SK-N-SH treated with all-trans-retinoic acid at 6 μM for 48 hours (cell line): ENCODE results near the gene PIK3R5.
"Not testable (repeated sequence)": the region's sequence is repeated elsewhere in the genome, so short reads cannot be mapped to it uniquely, and the experiment has no call there.

Experiments
- ATAC-seq: fragments of 200-7000 bp; cut with Tn5 transposase; 3 replicates; pipeline ENCODE4 v1.9.1; 2020; ENCODE audit warnings: mild to moderate bottlenecking, moderate library complexity
- ARNTL ChIP-seq: fragments of 450-650 bp; formaldehyde crosslinking; IDR thresholded peaks from 2 replicates; pipeline ENCODE4 v1.5.0; 2020; ENCODE audit warnings: low read depth, mild to moderate bottlenecking, moderate library complexity, borderline replicate concordance
- BACH2 ChIP-seq: fragments of 250-450 bp; sonication (Bioruptor Pico); IDR thresholded peaks from 2 replicates; pipeline ENCODE4 v1.9.0; 2021; ENCODE audit warnings: mild to moderate bottlenecking, borderline replicate concordance
- CSDC2 ChIP-seq: fragments of 250-450 bp; sonication (Bioruptor Pico); IDR thresholded peaks from 2 replicates; pipeline ENCODE4 v1.5.0; 2020; ENCODE audit warnings: mild to moderate bottlenecking, moderate library complexity
- ESRRG ChIP-seq: fragments of 250-450 bp; sonication (Bioruptor Pico); IDR thresholded peaks from 2 replicates; pipeline ENCODE4 v1.6.1; 2021; ENCODE audit warnings: mild to moderate bottlenecking
- GLIS3 ChIP-seq: fragments of 250-450 bp; sonication (Bioruptor Pico); IDR thresholded peaks from 2 replicates; pipeline ENCODE4 v1.5.0; 2020; ENCODE audit warnings: mild to moderate bottlenecking, moderate library complexity
- OSR1 ChIP-seq: fragments of 250-450 bp; sonication (Bioruptor Pico); IDR thresholded peaks from 2 replicates; pipeline ENCODE4 v1.8.0; 2022; ENCODE audit warnings: moderate library complexity, mild to moderate bottlenecking, inconsistent platforms
- PATZ1 ChIP-seq: fragments of 250-450 bp; sonication (Bioruptor Pico); IDR thresholded peaks from 2 replicates; pipeline ENCODE4 v1.8.0; 2020; ENCODE audit warnings: mild to moderate bottlenecking, moderate library complexity, borderline replicate concordance
- PPARA ChIP-seq: fragments of 250-450 bp; sonication (Bioruptor Pico); IDR thresholded peaks from 2 replicates; pipeline ENCODE4 v1.5.0; 2020; ENCODE audit warnings: mild to moderate bottlenecking, borderline replicate concordance
- RARB ChIP-seq: fragments of 250-450 bp; sonication (Bioruptor Pico); IDR thresholded peaks from 2 replicates; pipeline ENCODE4 v1.8.0; 2021; ENCODE audit warnings: mild to moderate bottlenecking, moderate library complexity
- SNAI2 ChIP-seq: fragments of 250-450 bp; sonication (Bioruptor Pico); IDR thresholded peaks from 2 replicates; pipeline ENCODE4 v1.5.0; 2020; ENCODE audit warnings: mild to moderate bottlenecking, moderate library complexity
- TCF4 ChIP-seq: fragments of 250-450 bp; sonication (Bioruptor Pico); IDR thresholded peaks from 2 replicates; pipeline ENCODE4 v1.8.0; 2021; ENCODE audit warnings: mild to moderate bottlenecking, moderate library complexity, borderline replicate concordance
- TOX ChIP-seq: fragments of 250-450 bp; sonication (Bioruptor Pico); IDR thresholded peaks from 2 replicates; pipeline ENCODE4 v1.8.0; 2021; ENCODE audit warnings: mild to moderate bottlenecking, moderate library complexity, borderline replicate concordance
- ZC3H10 ChIP-seq: fragments of 250-450 bp; sonication (Bioruptor Pico); IDR thresholded peaks from 2 replicates; pipeline ENCODE4 v1.5.1; 2021; ENCODE audit warnings: mild to moderate bottlenecking, moderate library complexity
- ZFP30 ChIP-seq: fragments of 450-650 bp; formaldehyde crosslinking; IDR thresholded peaks from 2 replicates; pipeline ENCODE4 v1.5.0; 2022; ENCODE audit warnings: mild to moderate bottlenecking, moderate library complexity
- ZNF565 ChIP-seq: fragments of 450-650 bp; formaldehyde crosslinking; conservative IDR thresholded peaks from 2 replicates; pipeline ENCODE4 v1.5.0; 2020; ENCODE audit warnings: low read depth, mild to moderate bottlenecking, moderate library complexity
- ZNF70 ChIP-seq: fragments of 450-650 bp; formaldehyde crosslinking; IDR thresholded peaks from 2 replicates; pipeline ENCODE4 v1.5.0; 2020; ENCODE audit warnings: mild to moderate bottlenecking, moderate library complexity
- ZNF8 ChIP-seq: fragments of 450-650 bp; formaldehyde crosslinking; IDR thresholded peaks from 2 replicates; pipeline ENCODE4 v1.5.0; 2020; ENCODE audit warnings: mild to moderate bottlenecking, moderate library complexity
- TF ChIP-seq, protein P1 (sequence below): fragments of 250-450 bp; sonication (Bioruptor Pico); IDR thresholded peaks from 2 replicates; pipeline ENCODE4 v1.5.1; 2021; ENCODE audit warnings: mild to moderate bottlenecking, moderate library complexity
- TF ChIP-seq, protein P2 (sequence below): fragments of 250-450 bp; sonication (Bioruptor Pico); IDR thresholded peaks from 2 replicates; pipeline ENCODE4 v1.8.0; 2021; ENCODE audit warnings: low read depth, mild to moderate bottlenecking, moderate library complexity, borderline replicate concordance
- TF ChIP-seq, protein P3 (sequence below): fragments of 250-450 bp; sonication (Bioruptor Pico); IDR thresholded peaks from 2 replicates; pipeline ENCODE4 v1.5.0; 2020; ENCODE audit warnings: mild to moderate bottlenecking, moderate library complexity

The PIK3R5 gene

GRCh38 chr17:8887834-8888703 lies 77.4 kb downstream of the PIK3R5 start:
- no peak for TF ChIP-seq ZNF565 (CRISPR knock-in tag)
- TF ChIP-seq, protein P1, sequence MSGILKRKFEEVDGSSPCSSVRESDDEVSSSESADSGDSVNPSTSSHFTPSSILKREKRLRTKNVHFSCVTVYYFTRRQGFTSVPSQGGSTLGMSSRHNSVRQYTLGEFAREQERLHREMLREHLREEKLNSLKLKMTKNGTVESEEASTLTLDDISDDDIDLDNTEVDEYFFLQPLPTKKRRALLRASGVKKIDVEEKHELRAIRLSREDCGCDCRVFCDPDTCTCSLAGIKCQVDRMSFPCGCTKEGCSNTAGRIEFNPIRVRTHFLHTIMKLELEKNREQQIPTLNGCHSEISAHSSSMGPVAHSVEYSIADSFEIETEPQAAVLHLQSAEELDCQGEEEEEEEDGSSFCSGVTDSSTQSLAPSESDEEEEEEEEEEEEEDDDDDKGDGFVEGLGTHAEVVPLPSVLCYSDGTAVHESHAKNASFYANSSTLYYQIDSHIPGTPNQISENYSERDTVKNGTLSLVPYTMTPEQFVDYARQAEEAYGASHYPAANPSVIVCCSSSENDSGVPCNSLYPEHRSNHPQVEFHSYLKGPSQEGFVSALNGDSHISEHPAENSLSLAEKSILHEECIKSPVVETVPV (CRISPR knock-in tag) = no peak
- TF ChIP-seq, all 23 proteins: peak for 0
- ATAC-seq = peak; percentile 94

GRCh38 chr17:8887301-8887700 lies 78.2 kb downstream of the PIK3R5 start:
- TF ChIP-seq ESRRG (CRISPR knock-in tag) = no peak
- TF ChIP-seq SNAI2 = no peak
- TF ChIP-seq RARB (CRISPR knock-in tag) = no peak
- no peak for TF ChIP-seq TOX (CRISPR knock-in tag)
- TF ChIP-seq ZNF565 (CRISPR knock-in tag) = no peak
- TF ChIP-seq ZC3H10 = no peak
- no peak for TF ChIP-seq CSDC2
- TF ChIP-seq ZNF8 (CRISPR knock-in tag) = no peak
- TF ChIP-seq, protein P2, sequence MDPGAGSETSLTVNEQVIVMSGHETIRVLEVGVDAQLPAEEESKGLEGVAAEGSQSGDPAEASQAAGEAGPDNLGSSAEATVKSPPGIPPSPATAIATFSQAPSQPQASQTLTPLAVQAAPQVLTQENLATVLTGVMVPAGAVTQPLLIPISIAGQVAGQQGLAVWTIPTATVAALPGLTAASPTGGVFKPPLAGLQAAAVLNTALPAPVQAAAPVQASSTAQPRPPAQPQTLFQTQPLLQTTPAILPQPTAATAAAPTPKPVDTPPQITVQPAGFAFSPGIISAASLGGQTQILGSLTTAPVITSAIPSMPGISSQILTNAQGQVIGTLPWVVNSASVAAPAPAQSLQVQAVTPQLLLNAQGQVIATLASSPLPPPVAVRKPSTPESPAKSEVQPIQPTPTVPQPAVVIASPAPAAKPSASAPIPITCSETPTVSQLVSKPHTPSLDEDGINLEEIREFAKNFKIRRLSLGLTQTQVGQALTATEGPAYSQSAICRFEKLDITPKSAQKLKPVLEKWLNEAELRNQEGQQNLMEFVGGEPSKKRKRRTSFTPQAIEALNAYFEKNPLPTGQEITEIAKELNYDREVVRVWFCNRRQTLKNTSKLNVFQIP (CRISPR knock-in tag) = no peak
- ATAC-seq = no peak

- TF ChIP-seq RARB (CRISPR knock-in tag) (no peak), ESRRG (CRISPR knock-in tag) (no peak), OSR1 (CRISPR knock-in tag) (no peak), ZNF8 (CRISPR knock-in tag) (no peak), ZFP30 (CRISPR knock-in tag) (no peak), TCF4 (CRISPR knock-in tag) (no peak), GLIS3 (CRISPR knock-in tag) (no peak)
- TF ChIP-seq, protein P2 (CRISPR knock-in tag) = no peak
- no peak for ATAC-seq
These were observed 79.4 kb downstream of the PIK3R5 start for GRCh38 chr17:8885967-8886684.

GRCh38 chr17:8885163-8885966 lies 80.1 kb downstream of the PIK3R5 start:
- ATAC-seq = not testable (repeated sequence)

GRCh38 chr17:8884336-8884990 lies 81.0 kb downstream of the PIK3R5 start:
- ATAC-seq = no peak
- TF ChIP-seq PPARA (CRISPR knock-in tag) = no peak
- no peak for TF ChIP-seq ESRRG (CRISPR knock-in tag)
- no peak for TF ChIP-seq ZFP30 (CRISPR knock-in tag)
- TF ChIP-seq BACH2 (CRISPR knock-in tag) = no peak
- no peak for TF ChIP-seq PATZ1 (CRISPR knock-in tag)
- TF ChIP-seq, protein P3, sequence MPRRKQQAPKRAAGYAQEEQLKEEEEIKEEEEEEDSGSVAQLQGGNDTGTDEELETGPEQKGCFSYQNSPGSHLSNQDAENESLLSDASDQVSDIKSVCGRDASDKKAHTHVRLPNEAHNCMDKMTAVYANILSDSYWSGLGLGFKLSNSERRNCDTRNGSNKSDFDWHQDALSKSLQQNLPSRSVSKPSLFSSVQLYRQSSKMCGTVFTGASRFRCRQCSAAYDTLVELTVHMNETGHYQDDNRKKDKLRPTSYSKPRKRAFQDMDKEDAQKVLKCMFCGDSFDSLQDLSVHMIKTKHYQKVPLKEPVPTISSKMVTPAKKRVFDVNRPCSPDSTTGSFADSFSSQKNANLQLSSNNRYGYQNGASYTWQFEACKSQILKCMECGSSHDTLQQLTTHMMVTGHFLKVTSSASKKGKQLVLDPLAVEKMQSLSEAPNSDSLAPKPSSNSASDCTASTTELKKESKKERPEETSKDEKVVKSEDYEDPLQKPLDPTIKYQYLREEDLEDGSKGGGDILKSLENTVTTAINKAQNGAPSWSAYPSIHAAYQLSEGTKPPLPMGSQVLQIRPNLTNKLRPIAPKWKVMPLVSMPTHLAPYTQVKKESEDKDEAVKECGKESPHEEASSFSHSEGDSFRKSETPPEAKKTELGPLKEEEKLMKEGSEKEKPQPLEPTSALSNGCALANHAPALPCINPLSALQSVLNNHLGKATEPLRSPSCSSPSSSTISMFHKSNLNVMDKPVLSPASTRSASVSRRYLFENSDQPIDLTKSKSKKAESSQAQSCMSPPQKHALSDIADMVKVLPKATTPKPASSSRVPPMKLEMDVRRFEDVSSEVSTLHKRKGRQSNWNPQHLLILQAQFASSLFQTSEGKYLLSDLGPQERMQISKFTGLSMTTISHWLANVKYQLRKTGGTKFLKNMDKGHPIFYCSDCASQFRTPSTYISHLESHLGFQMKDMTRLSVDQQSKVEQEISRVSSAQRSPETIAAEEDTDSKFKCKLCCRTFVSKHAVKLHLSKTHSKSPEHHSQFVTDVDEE (CRISPR knock-in tag) = no peak
- TF ChIP-seq ZNF70 (CRISPR knock-in tag) = no peak
- no peak for TF ChIP-seq ARNTL (CRISPR knock-in tag)
